ELR (cell line): ENCODE measurements around the gene TGM1.

ENCODE experiments used
- DNase-seq: peaks from one replicate; pipeline ENCODE4 v3.0.0-alpha.2; 2015; ENCODE audit warnings: low read depth

TGM1 gene

DNA sequence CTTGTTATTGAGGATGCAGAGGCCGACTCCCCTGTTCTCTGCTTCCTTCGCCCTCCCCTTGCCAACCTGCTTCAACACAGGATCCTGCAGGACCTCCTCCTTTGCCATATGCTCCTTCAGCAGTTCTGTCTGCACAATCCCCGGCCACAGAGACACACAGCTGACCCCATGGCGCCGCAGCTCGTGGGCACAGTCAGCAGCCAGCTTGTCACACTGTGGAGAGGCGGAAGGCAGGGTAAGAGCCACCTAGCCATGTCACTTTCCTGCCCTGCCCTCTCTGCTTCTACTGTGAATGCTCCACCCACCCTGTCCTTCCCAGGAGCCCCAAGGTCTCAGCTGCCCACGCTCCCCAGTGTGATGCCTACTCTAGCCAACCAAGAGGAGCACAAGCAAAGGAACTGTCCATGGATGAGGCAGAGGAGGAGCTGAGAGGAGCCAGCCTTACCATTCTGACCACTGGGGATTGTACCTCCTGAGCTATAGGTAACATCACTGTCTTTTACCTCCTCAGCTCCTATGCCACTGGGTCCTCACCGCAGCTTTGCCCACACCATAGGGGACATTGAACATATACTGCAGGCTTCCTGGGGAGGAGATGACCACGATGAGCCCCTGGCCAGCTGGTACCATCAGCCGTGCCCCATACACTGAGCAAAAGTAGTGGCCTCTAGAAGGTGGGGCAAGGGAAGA lies 29.3 kb upstream of the TGM1 start:
- DNase-seq, result no peak

DNA sequence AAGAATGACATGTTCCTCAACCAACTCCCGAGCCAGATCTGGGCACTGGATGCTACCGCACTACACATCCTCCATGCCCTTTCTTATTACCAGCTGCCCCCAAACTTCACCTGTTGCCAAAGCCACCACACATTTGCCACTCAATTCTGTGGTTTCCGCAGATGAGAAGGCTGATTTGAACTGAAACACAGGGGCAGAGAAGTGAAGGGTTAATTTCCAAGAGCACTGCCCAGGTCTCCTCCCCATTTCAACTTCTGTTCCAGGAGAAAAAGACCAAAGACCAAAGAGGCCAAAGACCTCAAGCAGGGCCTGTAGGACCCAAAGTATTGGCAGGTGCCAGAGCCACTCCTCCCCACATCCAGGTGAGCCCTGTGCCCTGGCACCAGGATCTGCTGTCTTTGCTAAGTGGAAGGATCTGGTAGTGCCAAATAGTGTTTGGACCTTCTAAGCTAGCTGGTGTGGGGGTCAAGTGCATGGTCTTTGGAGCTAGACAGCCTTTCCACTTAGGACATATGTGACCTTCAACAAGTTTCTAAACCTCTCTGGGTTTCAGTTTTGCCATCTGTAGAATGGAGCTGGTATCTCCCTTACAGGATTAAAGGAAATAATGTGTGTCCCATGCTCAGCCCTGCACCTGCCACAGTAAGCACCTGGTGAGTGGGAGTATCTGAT lies 28.6 kb upstream of the TGM1 start:
- no peak for DNase-seq

DNA sequence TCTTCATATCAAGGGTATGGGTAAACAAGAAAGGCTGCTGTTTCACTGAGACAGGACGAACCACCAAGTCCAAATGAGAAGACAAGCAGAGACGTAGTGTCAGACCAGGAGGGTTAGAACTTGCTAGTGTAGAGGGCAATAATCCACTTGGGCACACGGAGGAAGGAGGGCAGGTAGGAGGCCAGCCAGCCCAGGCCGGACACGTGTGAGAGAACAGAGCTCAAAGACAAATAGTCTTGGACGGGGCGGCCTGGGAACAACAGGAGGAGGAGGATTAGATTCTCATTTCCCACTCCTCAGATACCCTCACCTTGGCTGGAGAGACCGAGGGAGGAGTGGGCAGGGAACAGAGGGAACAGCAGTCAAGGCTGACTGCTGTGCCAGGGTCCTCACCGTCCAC lies 27.8 kb upstream of the TGM1 start:
- no peak for DNase-seq

GRCh38 chr14:24289649-24290280 lies 26.8 kb upstream of the TGM1 start:
- DNase-seq, result no peak

DNA sequence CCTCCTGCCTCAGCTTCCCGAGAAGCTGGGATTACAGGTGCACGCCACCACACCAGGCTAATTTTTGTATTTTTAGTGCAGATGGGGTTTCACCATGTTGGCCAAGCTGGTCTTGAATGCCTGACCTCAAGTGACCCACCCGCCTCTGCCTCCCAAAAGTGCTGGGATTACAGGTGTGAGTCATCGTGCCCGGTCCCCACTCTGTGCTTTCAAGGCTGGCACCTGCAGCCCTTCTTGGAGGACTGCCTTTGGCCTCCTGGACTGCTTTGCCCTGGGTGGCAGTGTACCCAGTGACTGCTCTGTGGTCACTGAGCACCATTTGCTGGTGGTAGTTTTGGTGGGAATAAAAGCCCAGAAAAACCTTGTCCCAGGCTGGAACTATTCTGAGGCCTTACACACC lies 24.0 kb upstream of the TGM1 start:
- DNase-seq, result no peak

DNA sequence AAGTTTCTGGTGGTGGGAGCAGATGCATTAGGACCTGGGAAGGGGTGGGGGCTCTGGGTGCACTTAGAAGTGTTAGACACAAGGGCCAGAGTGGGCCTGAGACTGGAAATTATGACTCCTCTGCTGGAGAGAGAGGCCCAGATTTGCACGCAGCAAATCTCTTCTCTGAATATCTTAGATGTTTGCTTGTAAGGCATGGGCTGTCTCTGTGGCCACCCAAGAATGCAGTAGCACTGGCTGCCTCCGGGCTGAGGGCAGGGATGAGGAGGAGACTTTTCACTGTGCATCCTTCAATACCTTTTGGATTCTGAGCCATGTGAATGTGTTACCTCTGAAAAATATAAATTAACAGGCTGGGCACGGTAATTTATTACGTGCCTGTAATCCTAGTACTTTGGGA lies 22.4 kb upstream of the TGM1 start:
- no peak for DNase-seq

- no peak for DNase-seq
Observed at GRCh38 chr14:24284501-24285035, 21.6 kb upstream of the TGM1 start.

- no peak for DNase-seq
Observed at GRCh38 chr14:24283796-24284460, 21.0 kb upstream of the TGM1 start.

DNA sequence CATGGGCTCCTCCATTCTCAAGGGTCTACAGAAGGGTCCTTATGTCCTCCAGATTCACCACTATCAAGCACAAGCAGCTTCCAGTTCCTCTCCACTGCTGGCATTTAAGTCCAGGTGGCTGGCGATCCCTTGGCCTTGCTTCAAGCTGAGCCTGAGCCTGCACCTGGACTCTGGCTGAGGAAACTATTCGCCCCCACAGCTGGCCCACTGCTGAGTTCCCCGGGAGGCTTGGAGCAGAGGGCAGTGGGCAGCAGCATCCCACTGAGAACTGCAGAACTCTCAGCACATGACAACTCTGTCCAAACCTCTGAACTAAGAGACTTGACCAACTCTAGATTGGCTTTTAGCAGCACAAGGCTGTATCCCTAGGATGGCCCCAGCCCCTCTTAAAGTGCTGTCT lies 19.8 kb upstream of the TGM1 start:
- DNase-seq, result no peak

GRCh38 chr14:24281636-24282035 lies 18.7 kb upstream of the TGM1 start:
- no peak for DNase-seq

GRCh38 chr14:24280797-24281460 lies 18.0 kb upstream of the TGM1 start:
- no peak for DNase-seq

- DNase-seq, result no peak
Observed at GRCh38 chr14:24279301-24280186, 16.6 kb upstream of the TGM1 start.

DNA sequence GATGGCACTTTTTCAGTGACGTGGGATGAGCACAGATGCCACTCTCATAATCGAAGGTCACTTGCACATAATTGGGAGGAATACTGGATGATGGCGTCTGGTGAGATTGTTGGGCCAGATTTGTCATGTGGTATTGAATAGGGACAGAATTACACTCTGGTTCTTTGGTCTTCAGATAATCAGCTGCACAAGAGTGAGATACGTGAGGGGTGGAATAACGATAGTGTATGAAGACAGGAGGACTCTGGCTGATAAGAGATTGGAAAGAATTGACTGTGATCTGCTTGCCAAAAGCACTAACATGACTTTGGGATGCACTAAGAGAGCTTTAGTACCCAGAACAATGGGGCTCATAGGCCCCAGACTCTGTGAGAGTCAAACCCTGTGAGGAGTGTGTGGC lies 15.4 kb upstream of the TGM1 start:
- no peak for DNase-seq

DNA sequence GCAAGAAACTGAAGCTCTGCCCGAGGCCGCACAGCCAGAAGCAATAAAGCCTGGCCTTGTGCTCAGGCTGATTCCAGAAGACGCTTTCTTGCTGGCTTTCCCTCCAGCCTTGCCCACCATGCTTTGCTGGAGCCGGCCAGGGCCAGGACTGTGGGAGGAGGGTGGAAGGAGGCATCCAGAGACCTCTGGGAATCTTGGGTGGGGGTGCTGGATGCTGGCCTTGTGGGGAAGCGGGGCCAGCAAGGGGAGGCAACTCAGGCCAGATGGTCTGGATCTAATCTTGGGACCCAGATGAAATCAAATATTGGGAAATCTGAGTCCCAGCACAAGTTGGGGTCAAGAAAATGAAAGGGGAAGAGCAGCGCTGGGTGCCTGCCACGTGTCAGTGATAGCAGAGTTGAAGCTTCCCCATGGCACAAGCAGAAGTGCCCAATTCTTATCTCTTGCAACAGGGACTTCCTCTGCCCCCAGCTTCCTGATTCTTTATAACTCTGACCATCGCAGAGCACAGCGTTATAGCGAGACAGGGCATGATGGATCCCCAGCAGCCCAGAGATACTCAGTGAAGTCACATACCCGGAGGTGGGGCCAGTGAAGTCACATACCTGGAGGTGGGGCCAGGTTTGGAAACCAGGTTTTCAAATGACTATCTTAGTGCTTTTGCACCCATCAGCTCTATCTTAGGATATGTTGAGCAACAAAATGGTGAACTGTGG lies 14.8 kb upstream of the TGM1 start:
- no peak for DNase-seq

- no peak for DNase-seq
Observed at GRCh38 chr14:24277071-24277470, 14.1 kb upstream of the TGM1 start.

DNA sequence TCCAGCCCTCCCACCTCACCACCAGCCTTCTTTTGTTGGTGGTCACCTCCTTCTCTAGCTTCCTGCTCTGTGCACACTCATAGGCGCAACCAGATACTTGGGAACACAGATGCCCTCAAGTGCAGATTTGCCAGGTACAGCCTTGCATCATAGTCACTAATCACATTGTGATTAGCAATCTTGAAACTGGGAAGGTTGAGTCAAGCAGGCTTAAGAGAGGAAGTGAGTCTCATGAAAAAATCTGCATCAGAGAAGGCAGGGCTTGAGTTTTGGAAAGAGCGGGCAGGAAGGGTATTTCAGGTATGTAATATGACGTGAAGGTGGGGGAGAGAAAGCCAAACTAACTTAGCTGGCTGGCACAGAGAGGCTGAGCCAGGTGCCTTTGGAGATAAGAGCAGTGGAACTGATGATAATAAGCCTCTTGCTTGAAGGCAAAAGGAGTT lies 11.1 kb upstream of the TGM1 start:
- peak; percentile 48 for DNase-seq

- no peak for DNase-seq
Observed at GRCh38 chr14:24273422-24273998, 10.5 kb upstream of the TGM1 start.

GRCh38 chr14:24272467-24272866 lies 9.5 kb upstream of the TGM1 start:
- DNase-seq, result no peak

- DNase-seq, result no peak
Observed at GRCh38 chr14:24271834-24272263, 8.9 kb upstream of the TGM1 start.
